ENCODE data around the gene EPX.

DNA sequence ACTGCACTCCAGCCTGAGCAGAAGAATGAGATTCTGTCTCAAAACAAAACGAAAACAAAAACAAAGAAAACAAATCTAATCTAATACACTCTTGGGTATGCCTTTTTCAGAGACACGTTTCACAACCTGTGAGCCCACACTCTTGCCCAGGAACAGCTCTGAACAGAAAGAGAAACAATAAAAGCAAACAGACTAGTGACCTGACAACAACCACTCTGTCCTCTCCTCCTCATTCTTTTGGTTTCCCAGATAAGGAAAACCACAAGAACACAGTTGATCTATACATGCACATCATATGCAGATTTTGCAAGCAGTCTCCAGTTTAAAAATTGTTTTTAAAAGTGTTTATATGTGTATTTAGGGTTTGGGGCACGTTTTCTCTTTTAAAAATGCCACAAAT lies 25.2 kb downstream of the EPX start:
- no peak for TF ChIP-seq TAF1 (IDR thresholded peaks at IDR 0.05; ENCODE audit: borderline replicate concordance, insufficient read depth, low read length)
- TF ChIP-seq, protein P1, sequence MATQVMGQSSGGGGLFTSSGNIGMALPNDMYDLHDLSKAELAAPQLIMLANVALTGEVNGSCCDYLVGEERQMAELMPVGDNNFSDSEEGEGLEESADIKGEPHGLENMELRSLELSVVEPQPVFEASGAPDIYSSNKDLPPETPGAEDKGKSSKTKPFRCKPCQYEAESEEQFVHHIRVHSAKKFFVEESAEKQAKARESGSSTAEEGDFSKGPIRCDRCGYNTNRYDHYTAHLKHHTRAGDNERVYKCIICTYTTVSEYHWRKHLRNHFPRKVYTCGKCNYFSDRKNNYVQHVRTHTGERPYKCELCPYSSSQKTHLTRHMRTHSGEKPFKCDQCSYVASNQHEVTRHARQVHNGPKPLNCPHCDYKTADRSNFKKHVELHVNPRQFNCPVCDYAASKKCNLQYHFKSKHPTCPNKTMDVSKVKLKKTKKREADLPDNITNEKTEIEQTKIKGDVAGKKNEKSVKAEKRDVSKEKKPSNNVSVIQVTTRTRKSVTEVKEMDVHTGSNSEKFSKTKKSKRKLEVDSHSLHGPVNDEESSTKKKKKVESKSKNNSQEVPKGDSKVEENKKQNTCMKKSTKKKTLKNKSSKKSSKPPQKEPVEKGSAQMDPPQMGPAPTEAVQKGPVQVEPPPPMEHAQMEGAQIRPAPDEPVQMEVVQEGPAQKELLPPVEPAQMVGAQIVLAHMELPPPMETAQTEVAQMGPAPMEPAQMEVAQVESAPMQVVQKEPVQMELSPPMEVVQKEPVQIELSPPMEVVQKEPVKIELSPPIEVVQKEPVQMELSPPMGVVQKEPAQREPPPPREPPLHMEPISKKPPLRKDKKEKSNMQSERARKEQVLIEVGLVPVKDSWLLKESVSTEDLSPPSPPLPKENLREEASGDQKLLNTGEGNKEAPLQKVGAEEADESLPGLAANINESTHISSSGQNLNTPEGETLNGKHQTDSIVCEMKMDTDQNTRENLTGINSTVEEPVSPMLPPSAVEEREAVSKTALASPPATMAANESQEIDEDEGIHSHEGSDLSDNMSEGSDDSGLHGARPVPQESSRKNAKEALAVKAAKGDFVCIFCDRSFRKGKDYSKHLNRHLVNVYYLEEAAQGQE (IDR thresholded peaks at IDR 0.05; ENCODE audit: insufficient read depth in 1 of 2, low read depth in 2 of 2, low read length in 2 of 2) = no peak
- no peak for TF ChIP-seq POLR2AphosphoS5 (IDR thresholded peaks at IDR 0.05; ENCODE audit: low read depth, low read length)
